ENCODE measurements around the gene MARCHF6.

DNA sequence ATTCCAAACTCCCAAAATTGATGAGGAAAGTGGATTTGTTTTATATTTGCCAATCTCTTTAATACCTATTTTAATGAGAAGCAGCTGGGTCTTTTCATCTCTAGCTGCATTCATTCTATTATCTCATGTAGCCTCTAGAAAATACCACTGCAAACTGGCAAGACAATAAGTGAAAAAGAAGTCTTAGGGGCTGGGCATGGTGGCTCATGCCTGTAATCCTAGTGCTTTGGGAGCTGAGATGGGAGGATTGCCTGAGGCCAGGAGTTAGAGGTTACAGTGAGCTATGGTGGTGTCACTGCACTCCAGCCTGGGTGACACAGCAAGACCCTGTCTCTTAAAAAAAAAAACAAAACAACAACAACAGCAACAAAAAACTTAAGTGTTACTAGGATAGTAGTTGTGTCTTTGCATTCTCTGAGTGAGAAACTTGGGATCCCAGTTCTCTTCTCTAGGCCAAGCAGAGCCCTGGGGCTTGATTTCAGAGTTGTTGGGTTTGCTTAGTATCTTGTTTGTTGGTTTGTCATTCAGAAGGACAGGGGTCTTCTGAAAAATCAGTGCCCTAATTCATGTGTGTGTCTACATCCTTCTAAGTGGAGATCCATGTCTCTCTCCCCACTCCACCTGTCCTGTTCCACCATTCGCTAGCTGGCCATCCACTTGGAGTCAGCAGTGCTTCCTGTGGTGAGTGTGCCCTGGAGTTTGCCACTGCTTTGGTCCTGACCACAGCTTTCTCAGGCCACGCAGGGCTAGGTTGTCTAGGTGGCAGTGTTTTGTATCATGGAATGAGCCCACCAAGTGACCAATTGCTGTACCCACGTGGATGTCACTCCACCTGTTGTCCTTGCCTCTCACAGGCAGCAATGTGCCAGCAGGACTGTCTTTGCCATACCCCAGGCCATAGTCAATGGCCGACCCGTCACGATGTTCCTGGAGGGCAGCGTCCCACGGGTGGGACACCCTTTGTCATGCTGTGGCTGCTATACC, 19.5 kb downstream of the MARCHF6 start:
- TF ChIP-seq, protein P1, sequence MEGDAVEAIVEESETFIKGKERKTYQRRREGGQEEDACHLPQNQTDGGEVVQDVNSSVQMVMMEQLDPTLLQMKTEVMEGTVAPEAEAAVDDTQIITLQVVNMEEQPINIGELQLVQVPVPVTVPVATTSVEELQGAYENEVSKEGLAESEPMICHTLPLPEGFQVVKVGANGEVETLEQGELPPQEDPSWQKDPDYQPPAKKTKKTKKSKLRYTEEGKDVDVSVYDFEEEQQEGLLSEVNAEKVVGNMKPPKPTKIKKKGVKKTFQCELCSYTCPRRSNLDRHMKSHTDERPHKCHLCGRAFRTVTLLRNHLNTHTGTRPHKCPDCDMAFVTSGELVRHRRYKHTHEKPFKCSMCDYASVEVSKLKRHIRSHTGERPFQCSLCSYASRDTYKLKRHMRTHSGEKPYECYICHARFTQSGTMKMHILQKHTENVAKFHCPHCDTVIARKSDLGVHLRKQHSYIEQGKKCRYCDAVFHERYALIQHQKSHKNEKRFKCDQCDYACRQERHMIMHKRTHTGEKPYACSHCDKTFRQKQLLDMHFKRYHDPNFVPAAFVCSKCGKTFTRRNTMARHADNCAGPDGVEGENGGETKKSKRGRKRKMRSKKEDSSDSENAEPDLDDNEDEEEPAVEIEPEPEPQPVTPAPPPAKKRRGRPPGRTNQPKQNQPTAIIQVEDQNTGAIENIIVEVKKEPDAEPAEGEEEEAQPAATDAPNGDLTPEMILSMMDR (IDR thresholded peaks at IDR 0.05) = no peak
- TF ChIP-seq POLR2A (IDR thresholded peaks at IDR 0.05) (no peak), EP300 (IDR thresholded peaks at IDR 0.05; ENCODE audit: low read depth) (no peak)

All from transverse colon (tissue), 3 donors.